Activated T-helper 1 cell treated with anti-CD3 and anti-CD28 coated beads, Interleukin-12 subunit alpha, Interleukin-12 subunit beta, Interleukin-2, Interleukin-4 antibody, amounts not matched to agents 30 ng/mL and 10 ng/mL and 1 ng/mL, durations not matched to agents 14 hours and 24 hours and 36 hours (primary cell): ENCODE data around the gene TRIM44. TPM values are rescaled to one million over a fixed set of nuclear protein-coding genes. Genes with fewer than 3 reads are reported as not detected.
A peak's percentile ranks its signal among the peaks of the same experiment; 100 is the strongest.
"Not testable (repeated sequence)": the region's sequence is repeated elsewhere in the genome, so short reads cannot be mapped to it uniquely, and the experiment has no call there.

Source experiments
- DNase-seq: peaks from one replicate; pipeline ENCODE4 v3.0.0; 2021; ENCODE audit warnings: low spot score
- H3K27ac Mint-ChIP-seq: one replicate; pipeline ENCODE4 v1.8.0; 2021; ENCODE audit warnings: mild to moderate bottlenecking, mixed read lengths
- H3K27me3 Mint-ChIP-seq: one replicate; pipeline ENCODE4 v1.8.0; 2022; ENCODE audit warnings: mild to moderate bottlenecking, moderate library complexity, mixed read lengths; ENCODE audit not compliant: insufficient read depth
- H3K36me3 Mint-ChIP-seq: one replicate; pipeline ENCODE4 v1.8.0; 2021; ENCODE audit warnings: low read depth, mixed read lengths
- H3K4me1 Mint-ChIP-seq: one replicate; pipeline ENCODE4 v1.8.0; 2021; ENCODE audit warnings: low read depth, mixed read lengths
- H3K4me3 Mint-ChIP-seq: one replicate; pipeline ENCODE4 v1.8.0; 2021; ENCODE audit warnings: mild to moderate bottlenecking, moderate library complexity, mixed read lengths
- H3K9me3 Mint-ChIP-seq: one replicate; pipeline ENCODE4 v1.8.0; 2021; ENCODE audit warnings: mixed read lengths
- intact Hi-C: fragments of 100-400 bp; cut with micrococcal nuclease; formaldehyde crosslinking; loops from one replicate; pipeline ENCODE4 v1.15.1; 2024
- total RNA-seq: library from RNA; stranded (reverse); gene quantifications from 2 replicates; pipeline ENCODE4 v1.2.3, GENCODE V29; 2022

Gene TRIM44
- total RNA-seq, 1 donor from 2014 or later, result 24.3 TPM

DNA sequence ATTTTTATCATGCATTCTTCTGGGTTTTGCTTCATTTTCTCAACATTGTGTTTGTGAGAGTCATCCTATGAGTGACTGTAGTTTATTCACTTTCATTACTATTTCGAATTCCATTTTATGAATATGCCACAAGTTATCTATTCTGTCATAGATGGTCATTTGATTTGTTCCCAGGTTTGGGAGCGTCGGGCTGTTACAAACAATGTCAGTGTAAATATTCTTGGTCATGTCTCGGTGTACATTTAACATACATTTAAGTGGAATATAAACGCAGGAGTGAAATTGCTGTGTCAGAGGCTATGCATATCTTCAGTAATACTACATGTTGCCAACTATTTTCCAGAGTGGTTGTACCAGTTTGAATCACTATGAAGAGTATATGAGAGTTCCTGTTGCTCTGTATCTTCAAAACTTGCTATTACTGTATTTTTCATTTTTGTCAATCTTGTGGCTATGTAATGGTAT lies 2.4 kb downstream of the TRIM44 start:
- peak overlapping the region; percentile 9 for H3K4me3 Mint-ChIP-seq
- DNase-seq, result no peak
- peaks cover 44% of the 10 kb centered on the region for H3K9me3 Mint-ChIP-seq
- H3K27ac Mint-ChIP-seq, result no peak overlapping the region
- intact Hi-C loops, result loop anchor here (5.0 to 10.0 kb wide), 6 partner anchors 77 to 1963 kb away; partner anchors contain the start of genes C11orf91 and CAPRIN1
- H3K4me1 Mint-ChIP-seq, result peaks cover 33% of the 10 kb centered on the region
- peaks cover 7% of the 10 kb centered on the region for H3K27me3 Mint-ChIP-seq
- peaks cover 31% of the 10 kb centered on the region for H3K36me3 Mint-ChIP-seq

DNA sequence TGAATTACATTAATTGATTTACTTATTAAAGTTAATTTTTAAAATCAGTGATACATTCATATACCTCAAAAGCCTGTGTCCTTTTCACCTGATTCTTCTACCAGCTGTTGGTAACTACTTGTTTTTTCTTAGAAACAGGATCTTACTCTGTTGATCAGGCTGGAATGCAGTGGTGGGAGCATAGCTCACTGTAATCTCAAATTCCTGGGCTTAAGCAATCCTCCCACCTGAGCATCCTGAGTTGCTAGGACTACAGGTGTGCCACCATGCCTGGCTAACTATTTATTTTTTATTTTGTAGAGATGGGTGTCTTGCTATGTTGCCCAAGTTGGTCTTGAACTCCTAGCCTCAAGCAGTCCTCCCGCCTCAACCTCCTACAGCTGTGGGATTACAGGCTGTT lies 4.7 kb downstream of the TRIM44 start:
- Mint-ChIP-seq H3K4me3 (no peak overlapping the region), H3K36me3 (peaks cover 36% of the 10 kb centered on the region), H3K4me1 (peaks cover 35% of the 10 kb centered on the region), H3K9me3 (peaks cover 44% of the 10 kb centered on the region), H3K27me3 (peaks cover 2% of the 10 kb centered on the region), H3K27ac (no peak overlapping the region)
- intact Hi-C loops, result loop anchor here (10.0 kb wide), 3 partner anchors 728 to 1612 kb away; partner anchors contain the start of gene CAPRIN1
- DNase-seq, result no peak

DNA sequence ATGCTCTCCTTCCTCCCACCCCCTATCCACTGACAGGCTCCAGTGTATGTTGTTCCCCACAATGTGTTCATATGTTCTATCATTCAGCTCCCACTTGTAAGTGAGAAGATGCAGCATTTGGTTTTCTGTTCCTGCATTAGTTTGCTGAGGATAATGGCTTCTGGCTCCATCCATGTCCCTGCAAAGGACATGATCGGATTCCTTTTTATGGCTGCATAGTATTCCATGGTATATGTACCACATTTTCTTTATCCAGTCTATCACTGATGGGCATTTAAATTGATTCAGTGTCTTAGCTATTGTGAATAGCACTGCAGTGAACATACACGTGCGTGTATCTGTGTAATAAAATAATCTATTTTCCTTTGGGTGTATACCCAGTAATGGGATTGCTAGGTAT lies 5.8 kb downstream of the TRIM44 start:
- H3K27me3 Mint-ChIP-seq, DNase-seq, H3K4me3 Mint-ChIP-seq, H3K27ac Mint-ChIP-seq: not testable (repeated sequence)
- peaks cover 40% of the 10 kb centered on the region for H3K9me3 Mint-ChIP-seq
- H3K36me3 Mint-ChIP-seq, result peaks cover 32% of the 10 kb centered on the region
- intact Hi-C loops, result loop anchor here (10.0 kb wide), 3 partner anchors 726 to 1614 kb away; partner anchors contain the start of gene CAPRIN1
- H3K4me1 Mint-ChIP-seq, result peaks cover 29% of the 10 kb centered on the region

DNA sequence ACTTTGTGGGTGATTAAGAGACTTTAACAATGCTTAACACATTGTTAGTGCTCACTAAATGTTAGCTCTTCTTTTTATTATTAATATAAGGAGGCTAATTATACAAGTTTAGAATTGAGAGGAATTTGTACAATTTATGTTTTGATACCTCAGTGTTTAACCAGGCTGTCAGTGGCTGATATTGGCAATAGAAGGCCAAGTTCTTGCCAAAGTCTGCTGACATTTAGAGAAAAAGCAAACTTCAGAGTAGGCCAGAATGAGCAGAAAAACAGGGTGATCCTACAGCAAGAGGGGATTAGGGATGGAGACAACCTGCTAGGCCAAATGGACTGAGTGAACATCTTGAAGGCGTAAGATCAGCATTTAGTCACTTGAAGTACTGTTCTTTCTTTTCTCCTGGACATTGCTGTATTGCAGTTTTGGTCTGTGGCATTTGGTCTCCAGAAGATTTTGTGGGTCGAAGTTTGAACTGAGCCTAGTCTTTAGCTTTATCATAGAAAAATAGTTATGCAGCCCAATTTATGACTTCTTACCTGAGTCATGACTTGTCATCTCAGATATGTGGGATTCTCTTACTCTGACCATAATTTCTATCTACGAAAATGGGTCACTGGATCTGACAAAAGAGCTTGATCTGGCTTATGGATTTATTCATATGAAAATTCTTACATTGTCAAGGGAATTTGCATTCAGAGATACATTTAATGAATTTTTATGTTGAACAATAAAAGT lies 9.0 kb downstream of the TRIM44 start:
- Mint-ChIP-seq H3K9me3 (peaks cover 14% of the 10 kb centered on the region), H3K4me3 (no peak overlapping the region), H3K4me1 (peaks cover 10% of the 10 kb centered on the region), H3K27me3 (no peaks in the 10 kb centered on the region), H3K27ac (no peak overlapping the region), H3K36me3 (peaks cover 10% of the 10 kb centered on the region)
- DNase-seq, result no peak
- intact Hi-C loops, result no loop called here

DNA sequence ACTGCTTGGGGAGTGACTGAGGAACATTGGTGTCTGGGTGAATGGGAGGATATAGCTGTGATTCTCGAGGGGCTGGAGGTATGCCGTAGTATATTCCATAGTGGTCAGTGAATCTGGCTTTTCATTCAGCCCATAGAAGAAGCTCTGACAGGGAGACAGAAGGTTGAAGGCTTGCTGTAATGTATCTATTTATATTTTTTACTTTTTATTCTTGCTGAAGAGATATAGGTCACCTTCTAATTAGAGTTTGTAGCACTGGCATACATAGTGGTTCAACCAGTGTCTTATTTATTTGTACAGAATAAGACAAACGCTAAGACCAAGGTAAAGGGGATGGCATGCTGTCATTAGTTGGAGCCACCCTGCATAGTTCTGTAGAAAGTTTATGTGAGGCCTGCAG lies 10.0 kb downstream of the TRIM44 start:
- intact Hi-C loops, result no loop called here
- H3K4me1 Mint-ChIP-seq, result peaks cover 10% of the 10 kb centered on the region
- no peak for DNase-seq

DNA sequence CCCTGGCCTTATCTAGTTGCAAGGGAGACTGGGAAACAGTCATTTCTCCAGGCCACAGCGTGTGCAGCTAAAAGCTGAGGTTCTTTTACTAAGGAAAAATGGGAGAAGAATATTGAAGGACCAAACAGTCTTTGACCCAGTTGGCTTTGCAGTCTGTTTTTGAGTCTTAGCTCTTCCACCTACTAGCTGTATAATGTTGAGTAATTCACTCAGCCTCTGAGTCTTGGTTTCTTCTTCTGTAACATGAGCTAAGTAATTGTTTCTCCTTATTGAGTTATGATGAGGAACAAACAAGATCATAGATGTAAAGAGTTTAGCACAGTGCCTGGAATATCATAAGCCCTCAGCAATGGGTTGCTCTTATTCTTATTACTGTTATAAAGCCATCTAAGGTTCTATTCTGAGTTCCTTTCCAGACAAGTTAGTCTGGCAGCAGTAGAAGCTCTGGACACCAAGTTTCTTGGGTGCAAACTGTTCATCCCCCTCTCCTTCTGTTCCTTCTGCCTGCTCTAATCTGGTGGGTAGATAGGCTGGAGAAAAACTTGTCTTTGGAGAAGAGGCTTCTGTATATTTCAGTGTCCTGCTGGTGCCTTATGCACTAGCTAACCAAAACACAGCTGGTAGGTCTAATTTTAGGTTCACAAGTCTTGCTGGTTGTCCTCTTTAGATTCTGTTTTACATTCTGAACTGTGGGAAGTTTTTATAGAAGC lies 13.5 kb downstream of the TRIM44 start:
- no peak overlapping the region for H3K4me3 Mint-ChIP-seq
- no peak overlapping the region for H3K27ac Mint-ChIP-seq
- H3K27me3 Mint-ChIP-seq, result no peaks in the 10 kb centered on the region
- intact Hi-C loops, result no loop called here
- peaks cover 4% of the 10 kb centered on the region for H3K36me3 Mint-ChIP-seq
- H3K9me3 Mint-ChIP-seq, result no peaks in the 10 kb centered on the region
- H3K4me1 Mint-ChIP-seq, result peaks cover 7% of the 10 kb centered on the region
- no peak for DNase-seq

More for the DNA sequence above, 10.0 kb downstream of the TRIM44 start:
- Mint-ChIP-seq H3K27me3 (no peaks in the 10 kb centered on the region), H3K9me3 (peaks cover 8% of the 10 kb centered on the region), H3K27ac (no peak overlapping the region), H3K4me3 (no peak overlapping the region), H3K36me3 (peaks cover 12% of the 10 kb centered on the region)

DNA sequence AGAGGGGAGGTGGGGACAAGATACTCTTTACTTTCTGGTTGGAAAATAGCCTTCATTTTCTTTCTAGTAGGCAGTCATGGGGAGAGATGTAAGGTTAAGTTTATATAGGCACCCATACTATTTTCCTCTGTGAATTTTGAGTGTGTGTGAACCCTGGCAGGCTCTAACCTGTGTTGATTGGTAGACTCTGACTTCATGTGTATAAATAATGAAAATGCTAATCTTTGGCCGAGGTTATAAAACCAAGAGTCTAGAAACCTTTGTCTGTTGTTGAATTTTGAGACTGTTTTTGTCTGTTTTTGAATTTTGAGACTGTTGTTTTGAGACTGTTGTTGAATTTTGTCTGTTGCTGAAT lies 14.0 kb downstream of the TRIM44 start:
- no peak overlapping the region for H3K27ac Mint-ChIP-seq
- intact Hi-C loops, result no loop called here
- H3K27me3 Mint-ChIP-seq, result no peaks in the 10 kb centered on the region
- peaks cover 4% of the 10 kb centered on the region for H3K36me3 Mint-ChIP-seq
- no peaks in the 10 kb centered on the region for H3K9me3 Mint-ChIP-seq
- no peak overlapping the region for H3K4me3 Mint-ChIP-seq
- H3K4me1 Mint-ChIP-seq, result peaks cover 7% of the 10 kb centered on the region
- DNase-seq, result no peak

DNA sequence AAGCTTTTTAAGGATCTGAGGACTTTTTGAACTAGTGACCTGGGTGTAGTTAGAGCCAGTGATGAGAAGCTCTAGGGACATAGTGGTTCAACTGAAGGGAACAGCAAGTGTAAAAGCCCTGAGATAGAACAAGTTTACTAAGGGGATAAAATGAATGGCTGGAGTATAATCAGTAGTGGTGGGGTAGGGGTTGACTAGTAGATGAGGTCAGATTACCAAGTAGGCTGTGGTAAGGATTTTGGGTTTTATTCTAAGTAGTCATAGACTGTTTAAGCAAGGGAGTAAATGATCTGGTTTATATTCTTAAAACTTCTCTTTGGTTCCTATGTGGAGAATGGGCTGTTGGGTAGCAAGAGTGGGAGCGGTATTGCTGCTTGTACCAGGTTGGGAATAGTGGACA lies 15.3 kb downstream of the TRIM44 start:
- H3K9me3 Mint-ChIP-seq, result no peaks in the 10 kb centered on the region
- no peak overlapping the region for H3K4me3 Mint-ChIP-seq
- H3K27ac Mint-ChIP-seq, result no peak overlapping the region
- H3K4me1 Mint-ChIP-seq, result peaks cover 7% of the 10 kb centered on the region
- no peaks in the 10 kb centered on the region for H3K27me3 Mint-ChIP-seq
- intact Hi-C loops, result loop anchor here (1.0 kb wide), 1 partner anchor 9 kb away; no protein-coding TSS in a partner anchor
- no peak for DNase-seq
- H3K36me3 Mint-ChIP-seq, result peaks cover 2% of the 10 kb centered on the region

DNA sequence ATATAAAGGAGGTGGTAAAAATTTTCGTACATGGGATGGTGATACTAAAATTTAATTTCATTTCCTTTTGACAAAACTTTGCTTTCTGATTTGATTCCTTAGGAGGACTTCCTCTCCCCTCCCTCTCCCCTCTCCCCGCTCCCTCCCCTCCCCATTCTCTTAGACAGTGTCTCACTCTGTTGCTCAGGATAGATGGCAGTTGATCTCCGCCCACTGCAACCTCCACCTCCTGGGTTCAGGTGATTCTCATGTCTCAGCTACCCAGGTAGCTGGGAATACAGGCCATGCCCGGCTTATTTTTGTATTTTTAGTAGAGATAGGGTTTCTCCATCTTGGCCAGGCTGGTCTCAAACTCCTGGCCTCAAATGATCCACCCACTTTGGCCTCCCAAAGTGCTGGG lies 15.9 kb downstream of the TRIM44 start:
- no peak overlapping the region for H3K4me3 Mint-ChIP-seq
- no peaks in the 10 kb centered on the region for H3K9me3 Mint-ChIP-seq
- H3K27ac Mint-ChIP-seq, result no peak overlapping the region
- H3K36me3 Mint-ChIP-seq, result peaks cover 2% of the 10 kb centered on the region
- intact Hi-C loops, result no loop called here
- no peak for DNase-seq
- no peaks in the 10 kb centered on the region for H3K27me3 Mint-ChIP-seq
- peaks cover 7% of the 10 kb centered on the region for H3K4me1 Mint-ChIP-seq

DNA sequence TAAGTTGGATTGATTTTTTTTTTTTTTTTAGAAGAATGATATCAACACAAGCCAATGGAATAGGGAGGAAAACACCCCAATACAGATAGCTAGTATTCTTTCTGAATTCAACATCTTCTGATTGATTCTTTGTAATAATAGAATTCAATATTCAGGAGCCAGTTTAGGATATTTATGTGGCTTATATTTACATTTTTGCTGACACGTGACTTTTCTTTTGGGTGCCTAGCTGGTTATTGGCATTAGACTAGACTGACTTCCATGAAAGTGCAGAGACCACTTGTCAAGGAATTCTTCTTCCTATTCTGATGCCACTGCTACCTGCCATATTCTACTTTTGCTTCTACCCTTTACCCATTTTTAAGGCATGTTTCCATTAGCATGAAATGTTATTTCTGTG lies 16.4 kb downstream of the TRIM44 start:
- no peak for DNase-seq
- H3K4me3 Mint-ChIP-seq, result no peak overlapping the region
- no peaks in the 10 kb centered on the region for H3K9me3 Mint-ChIP-seq
- H3K27ac Mint-ChIP-seq, result no peak overlapping the region
- H3K36me3 Mint-ChIP-seq, result peaks cover 2% of the 10 kb centered on the region
- peaks cover 7% of the 10 kb centered on the region for H3K4me1 Mint-ChIP-seq
- intact Hi-C loops, result no loop called here
- no peaks in the 10 kb centered on the region for H3K27me3 Mint-ChIP-seq

DNA sequence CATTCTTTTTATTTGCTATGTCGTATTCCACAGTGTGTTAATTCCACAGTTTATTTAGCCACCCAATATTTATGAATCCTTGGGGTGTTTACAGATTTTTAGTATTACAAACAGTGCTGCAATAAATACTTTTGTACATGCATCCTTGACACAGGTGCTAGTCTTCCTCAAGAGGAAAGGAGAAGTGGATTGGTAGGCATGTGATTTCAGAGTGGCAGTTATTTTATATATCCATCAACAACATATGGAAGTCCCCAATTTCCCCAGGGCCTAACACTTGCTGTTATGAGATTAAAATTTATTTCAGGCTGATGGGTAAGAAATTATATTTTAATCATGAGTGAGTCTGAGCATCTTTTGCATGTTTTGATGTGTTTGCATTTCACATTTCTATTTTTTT lies 17.9 kb downstream of the TRIM44 start:
- Mint-ChIP-seq H3K4me3 (no peak overlapping the region), H3K27ac (no peak overlapping the region), H3K36me3 (peaks cover 2% of the 10 kb centered on the region), H3K9me3 (no peaks in the 10 kb centered on the region), H3K27me3 (no peaks in the 10 kb centered on the region), H3K4me1 (peaks cover 7% of the 10 kb centered on the region)
- no peak for DNase-seq
- intact Hi-C loops, result no loop called here

DNA sequence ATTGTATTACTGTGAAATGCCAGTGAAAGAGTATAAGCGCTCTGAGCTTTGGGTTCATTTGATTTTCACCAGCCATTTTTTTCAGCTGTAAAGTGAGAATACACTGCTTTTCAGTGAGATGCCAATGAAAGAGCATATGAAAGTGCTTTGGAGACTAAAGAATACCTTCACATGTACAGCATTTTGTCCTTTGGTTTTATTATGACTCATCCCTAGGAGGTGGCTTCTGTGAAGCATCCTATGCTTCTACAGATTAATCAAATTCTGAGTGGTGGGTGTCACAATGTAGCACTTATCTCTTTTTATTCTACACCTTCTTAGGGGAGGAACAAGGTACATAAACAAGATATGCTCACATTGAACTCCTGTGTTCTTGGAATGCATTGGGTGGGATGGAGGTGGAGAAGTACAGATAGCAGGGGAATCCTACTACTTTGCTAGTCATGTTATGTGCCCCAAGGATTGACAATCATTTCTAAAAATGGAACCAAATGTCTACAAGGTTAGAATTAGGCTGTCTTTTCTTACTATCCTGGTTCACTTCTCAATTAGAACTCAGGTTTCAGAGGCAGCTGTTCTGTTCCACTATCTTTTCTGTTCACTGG lies 18.7 kb downstream of the TRIM44 start:
- no peak overlapping the region for H3K4me3 Mint-ChIP-seq
- H3K27me3 Mint-ChIP-seq, result no peaks in the 10 kb centered on the region
- H3K27ac Mint-ChIP-seq, result no peak overlapping the region
- intact Hi-C loops, result no loop called here
- no peak for DNase-seq
- no peaks in the 10 kb centered on the region for H3K9me3 Mint-ChIP-seq
- peaks cover 6% of the 10 kb centered on the region for H3K36me3 Mint-ChIP-seq
- peaks cover 7% of the 10 kb centered on the region for H3K4me1 Mint-ChIP-seq
